Large intestine (tissue), 3 donors: ENCODE results near the gene CCNA1. TPM values are rescaled to one million over a fixed set of nuclear protein-coding genes. Genes with fewer than 3 reads are reported as not detected.

Experiments used
- DNase-seq, 2 donors: peaks; one replicate each; pipeline versions ENCODE4 v3.0.0 to v3.0.0-alpha.2; 2013
- H3K27ac ChIP-seq: one replicate; pipeline ENCODE4 v1.5.1; 2013; ENCODE audit warnings: low read length
- H3K27me3 ChIP-seq: 2 replicates; pipeline ENCODE4 v1.6.1; 2013; ENCODE audit warnings: low read length; ENCODE audit not compliant: control insufficient read depth, insufficient read depth
- H3K36me3 ChIP-seq: 2 replicates; pipeline ENCODE4 v1.6.1; 2013; ENCODE audit warnings: low read length; ENCODE audit not compliant: control insufficient read depth, insufficient read depth
- H3K4me1 ChIP-seq: one replicate; pipeline ENCODE4 v1.6.1; 2013; ENCODE audit warnings: low read length; ENCODE audit not compliant: control insufficient read depth, insufficient read depth
- H3K4me3 ChIP-seq: one replicate; pipeline ENCODE4 v1.5.1; 2013; ENCODE audit warnings: low read length
- H3K9me3 ChIP-seq: one replicate; pipeline ENCODE4 v1.6.1; 2013; ENCODE audit warnings: mild to moderate bottlenecking, low read depth, low read length, moderate library complexity; ENCODE audit not compliant: control insufficient read depth
- WGBS: methylation state at CpG from one replicate; pipeline ENCODE4 v1.1.5; 2013; ENCODE audit warnings: low lambda C conversion rate; ENCODE audit not compliant: insufficient coverage; 5-methylcytosine and 5-hydroxymethylcytosine counted together
- polyA plus RNA-seq: library from polyadenylated mRNA; unstranded; fragments of 120-200 nt; gene quantifications from one replicate; pipeline ENCODE4 v1.2.1, GENCODE V29; 2013

Gene CCNA1
- polyA plus RNA-seq, 1 donor, result 1.5 TPM

DNA sequence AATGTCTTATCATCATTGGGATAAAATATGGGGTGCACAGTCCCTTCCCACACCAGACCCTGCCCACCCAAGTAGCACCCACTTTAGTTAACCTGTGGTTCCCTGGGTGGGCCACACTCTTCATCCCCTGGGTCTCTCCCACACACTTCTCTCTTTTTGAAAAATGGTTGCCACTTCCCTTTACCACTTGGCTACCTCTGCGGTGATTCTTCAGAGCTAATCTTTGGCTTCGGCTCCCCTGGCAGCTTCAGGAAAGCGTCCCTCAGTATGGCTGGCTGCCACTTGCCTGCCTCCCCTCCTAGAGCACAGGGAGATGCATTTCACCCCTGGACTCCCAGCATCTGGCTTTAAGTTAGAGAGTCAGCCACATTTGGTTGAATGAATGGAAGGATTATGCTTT, 18.2 kb downstream of the CCNA1 start:
- DNase-seq, result no peak
- Histone ChIP-seq H3K4me1 (no peaks in the 10 kb centered on the region), H3K4me3 (no peak overlapping the region), H3K9me3 (no peaks in the 10 kb centered on the region), H3K27ac (no peak overlapping the region), H3K27me3 (no peaks in the 10 kb centered on the region), H3K36me3 (no peaks in the 10 kb centered on the region)
- WGBS, result 40% methylated on average over 1 of the region's 3 CpGs

DNA sequence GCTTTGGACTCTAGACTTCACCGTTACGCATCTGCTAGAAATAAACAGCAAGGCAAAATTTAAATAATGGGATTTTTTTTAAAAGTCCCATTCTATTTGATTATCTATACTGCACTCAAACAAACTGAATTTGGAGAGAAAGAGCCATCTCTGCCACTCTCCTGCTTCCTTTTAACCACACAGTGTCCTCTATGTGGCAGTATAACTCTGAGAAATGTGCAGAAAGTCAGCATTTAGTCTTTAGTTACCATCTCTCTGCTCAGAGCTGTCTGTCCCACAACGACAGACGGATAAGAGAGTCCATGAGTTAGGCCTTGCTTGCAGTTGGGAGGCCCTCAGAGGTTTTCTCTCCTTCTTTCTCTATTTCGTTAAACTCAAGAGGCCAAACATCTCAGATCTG, 21.2 kb downstream of the CCNA1 start:
- H3K27ac ChIP-seq, result no peak overlapping the region
- 83% methylated on average over 1 of the region's 5 CpGs for WGBS
- DNase-seq, result no peak
- no peaks in the 10 kb centered on the region for H3K27me3 ChIP-seq
- H3K4me3 ChIP-seq, result no peak overlapping the region
- H3K36me3 ChIP-seq, result no peaks in the 10 kb centered on the region
- H3K4me1 ChIP-seq, result no peaks in the 10 kb centered on the region
- H3K9me3 ChIP-seq, result no peaks in the 10 kb centered on the region

DNA sequence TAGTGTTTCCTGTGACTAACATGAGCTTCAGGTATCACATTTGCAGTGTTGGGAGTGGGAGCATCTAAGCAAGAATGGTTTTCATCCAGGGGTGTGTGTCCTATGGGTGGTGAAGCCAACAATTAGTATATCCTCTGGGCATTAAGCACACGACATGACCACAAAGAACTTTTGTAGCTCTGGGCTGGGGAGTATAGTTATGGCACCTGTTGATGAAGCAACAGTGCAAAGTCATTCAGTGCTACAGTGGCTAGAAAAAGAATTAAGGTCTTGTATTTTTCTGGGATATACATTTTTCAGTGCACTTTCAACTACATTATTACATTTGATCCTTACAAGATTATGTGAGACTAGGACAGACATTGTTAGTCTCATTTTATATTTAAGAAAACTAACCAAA, 21.8 kb downstream of the CCNA1 start:
- Histone ChIP-seq H3K9me3 (no peaks in the 10 kb centered on the region), H3K4me3 (no peak overlapping the region), H3K36me3 (no peaks in the 10 kb centered on the region), H3K27ac (no peak overlapping the region), H3K4me1 (no peaks in the 10 kb centered on the region), H3K27me3 (no peaks in the 10 kb centered on the region)
- no peak for DNase-seq
- no CpG with 5 or more reads among the region's 1 CpG for WGBS

- H3K36me3 ChIP-seq, result no peaks in the 10 kb centered on the region
- no peak overlapping the region for H3K4me3 ChIP-seq
- H3K9me3 ChIP-seq, result no peaks in the 10 kb centered on the region
- DNase-seq, result no peak
- no peaks in the 10 kb centered on the region for H3K4me1 ChIP-seq
- 67% methylated on average over 2 of the region's 3 CpGs for WGBS
- no peaks in the 10 kb centered on the region for H3K27me3 ChIP-seq
- no peak overlapping the region for H3K27ac ChIP-seq
Observed at GRCh38 chr13:36454987-36455386, 22.7 kb downstream of the CCNA1 start.

DNA sequence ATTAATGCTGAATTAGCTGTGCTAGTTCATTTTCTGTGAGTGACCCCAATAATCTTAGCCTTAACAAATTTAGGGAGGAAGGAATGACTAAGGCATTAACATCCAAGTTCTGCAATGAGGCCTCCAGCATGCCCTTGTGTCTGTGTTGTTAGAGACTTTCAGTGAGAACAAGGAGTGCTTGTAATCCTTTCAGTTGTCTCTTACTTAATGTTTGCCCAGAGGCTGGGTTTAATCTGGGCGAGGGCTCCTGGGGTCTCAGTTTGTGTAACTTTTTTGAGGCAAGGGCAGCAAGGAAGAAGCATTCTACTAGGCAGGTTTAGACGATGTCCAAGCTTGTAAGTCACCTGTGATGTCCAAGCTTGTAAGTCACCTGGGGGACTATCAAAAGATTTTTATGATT, 24.3 kb downstream of the CCNA1 start:
- H3K27ac ChIP-seq, result no peak overlapping the region
- no peak for DNase-seq
- no peaks in the 10 kb centered on the region for H3K9me3 ChIP-seq
- no peaks in the 10 kb centered on the region for H3K36me3 ChIP-seq
- H3K4me1 ChIP-seq, result no peaks in the 10 kb centered on the region
- 40% methylated on average over 1 of the region's 2 CpGs for WGBS
- no peaks in the 10 kb centered on the region for H3K27me3 ChIP-seq
- no peak overlapping the region for H3K4me3 ChIP-seq

DNA sequence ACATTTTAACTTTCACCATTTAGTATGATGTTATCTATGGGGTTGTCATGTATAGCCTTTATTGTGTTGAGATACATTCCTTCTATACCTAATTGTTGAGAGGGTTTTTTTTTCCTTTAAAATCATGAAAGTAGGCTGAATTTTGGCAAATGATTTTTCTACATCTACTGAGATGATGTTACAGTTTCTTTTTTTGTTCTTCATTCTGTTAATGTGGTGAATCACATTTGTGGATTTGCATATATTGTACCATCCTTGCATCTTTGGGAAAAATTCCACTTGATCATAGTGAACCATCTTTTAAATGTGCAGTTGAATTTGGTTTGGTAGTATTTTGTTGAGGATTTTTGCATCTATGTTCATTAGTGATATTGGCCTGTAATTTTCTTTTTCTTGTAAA, 29.2 kb downstream of the CCNA1 start:
- no peaks in the 10 kb centered on the region for H3K27me3 ChIP-seq
- H3K9me3 ChIP-seq, result no peaks in the 10 kb centered on the region
- DNase-seq, result no peak
- no peak overlapping the region for H3K27ac ChIP-seq
- no peak overlapping the region for H3K4me3 ChIP-seq
- no peaks in the 10 kb centered on the region for H3K36me3 ChIP-seq
- no peaks in the 10 kb centered on the region for H3K4me1 ChIP-seq

GRCh38 chr13:36475468-36475867, 43.2 kb downstream of the CCNA1 start:
- no CpG with 5 or more reads among the region's 2 CpGs for WGBS
- DNase-seq, result no peak
- Histone ChIP-seq H3K36me3 (no peaks in the 10 kb centered on the region), H3K27me3 (no peaks in the 10 kb centered on the region), H3K9me3 (no peaks in the 10 kb centered on the region), H3K4me1 (no peaks in the 10 kb centered on the region), H3K4me3 (no peak overlapping the region), H3K27ac (no peak overlapping the region)

- Histone ChIP-seq H3K27me3 (no peaks in the 10 kb centered on the region), H3K9me3 (peaks cover 3% of the 10 kb centered on the region), H3K4me1 (no peaks in the 10 kb centered on the region), H3K36me3 (no peaks in the 10 kb centered on the region), H3K27ac (no peak overlapping the region), H3K4me3 (no peak overlapping the region)
- no CpG with 5 or more reads among the region's 2 CpGs for WGBS
- no peak for DNase-seq
Observed at GRCh38 chr13:36476661-36477060, 44.4 kb downstream of the CCNA1 start.

DNA sequence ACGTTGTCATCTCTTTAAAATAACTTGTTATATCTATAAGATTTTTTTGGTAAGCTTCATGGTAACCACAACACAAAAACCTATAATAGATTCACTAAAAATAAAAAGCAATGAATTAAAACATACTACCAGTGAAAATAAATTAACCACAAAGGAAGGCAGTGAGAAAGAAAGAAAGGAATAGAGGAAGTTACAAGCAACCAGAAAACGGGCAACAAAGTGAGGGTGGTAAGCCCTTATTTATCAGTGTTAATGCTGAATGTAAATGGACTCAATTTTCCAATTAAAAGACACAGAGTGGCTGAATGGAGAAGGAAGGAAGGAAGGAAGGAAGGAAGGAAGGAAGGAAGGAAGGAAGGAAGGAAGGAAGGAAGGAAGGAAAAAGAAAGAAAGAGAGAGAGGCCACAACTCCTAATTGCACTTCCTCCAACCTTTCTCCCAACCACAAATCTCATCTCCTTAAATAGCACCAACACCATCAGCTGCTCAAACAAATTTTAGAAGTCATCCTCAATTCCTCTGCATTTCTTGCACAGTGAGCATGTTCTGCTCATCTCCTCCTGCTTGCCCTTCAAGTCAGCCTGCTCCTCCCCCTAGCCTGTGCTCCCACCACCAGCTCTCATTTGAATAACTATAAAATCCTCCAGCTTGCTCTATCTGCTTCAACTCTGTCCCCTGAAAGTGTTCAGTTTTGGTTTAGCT, 48.6 kb downstream of the CCNA1 start:
- WGBS, result 67% methylated on average over 1 of the region's 2 CpGs

GRCh38 chr13:36490055-36490454, 57.8 kb downstream of the CCNA1 start:
- Histone ChIP-seq H3K9me3 (no peaks in the 10 kb centered on the region), H3K27me3 (no peaks in the 10 kb centered on the region), H3K36me3 (no peaks in the 10 kb centered on the region), H3K4me1 (no peaks in the 10 kb centered on the region), H3K4me3 (no peak overlapping the region), H3K27ac (no peak overlapping the region)
- no peak for DNase-seq

More for the DNA sequence above, 48.6 kb downstream of the CCNA1 start:
- peaks cover 3% of the 10 kb centered on the region for H3K9me3 ChIP-seq
- H3K36me3 ChIP-seq, result no peaks in the 10 kb centered on the region
- no peaks in the 10 kb centered on the region for H3K4me1 ChIP-seq
- no peak overlapping the region for H3K4me3 ChIP-seq
- no peak for DNase-seq
- H3K27ac ChIP-seq, result no peak overlapping the region
- H3K27me3 ChIP-seq, result no peaks in the 10 kb centered on the region
